ENCODE data around the gene PTPRF.

DNA sequence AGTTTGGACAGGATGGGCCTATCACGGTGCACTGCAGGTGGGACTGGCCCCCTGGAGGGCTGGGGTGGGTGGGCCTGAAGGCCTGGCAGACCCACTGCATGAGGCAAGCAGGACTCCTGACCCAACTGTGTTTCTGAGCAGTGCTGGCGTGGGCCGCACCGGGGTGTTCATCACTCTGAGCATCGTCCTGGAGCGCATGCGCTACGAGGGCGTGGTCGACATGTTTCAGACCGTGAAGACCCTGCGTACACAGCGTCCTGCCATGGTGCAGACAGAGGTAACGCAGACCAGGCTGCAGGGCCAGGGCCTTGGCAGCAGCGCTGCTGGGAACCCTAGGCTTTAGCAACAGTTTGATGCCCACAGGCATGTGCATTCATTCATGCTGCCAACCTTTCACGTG, 90.3 kb downstream of the PTPRF start:
- TF ChIP-seq, protein P1, sequence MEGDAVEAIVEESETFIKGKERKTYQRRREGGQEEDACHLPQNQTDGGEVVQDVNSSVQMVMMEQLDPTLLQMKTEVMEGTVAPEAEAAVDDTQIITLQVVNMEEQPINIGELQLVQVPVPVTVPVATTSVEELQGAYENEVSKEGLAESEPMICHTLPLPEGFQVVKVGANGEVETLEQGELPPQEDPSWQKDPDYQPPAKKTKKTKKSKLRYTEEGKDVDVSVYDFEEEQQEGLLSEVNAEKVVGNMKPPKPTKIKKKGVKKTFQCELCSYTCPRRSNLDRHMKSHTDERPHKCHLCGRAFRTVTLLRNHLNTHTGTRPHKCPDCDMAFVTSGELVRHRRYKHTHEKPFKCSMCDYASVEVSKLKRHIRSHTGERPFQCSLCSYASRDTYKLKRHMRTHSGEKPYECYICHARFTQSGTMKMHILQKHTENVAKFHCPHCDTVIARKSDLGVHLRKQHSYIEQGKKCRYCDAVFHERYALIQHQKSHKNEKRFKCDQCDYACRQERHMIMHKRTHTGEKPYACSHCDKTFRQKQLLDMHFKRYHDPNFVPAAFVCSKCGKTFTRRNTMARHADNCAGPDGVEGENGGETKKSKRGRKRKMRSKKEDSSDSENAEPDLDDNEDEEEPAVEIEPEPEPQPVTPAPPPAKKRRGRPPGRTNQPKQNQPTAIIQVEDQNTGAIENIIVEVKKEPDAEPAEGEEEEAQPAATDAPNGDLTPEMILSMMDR (conservative IDR thresholded peaks at IDR 0.05; ENCODE audit: low read depth, low read length) = no peak
- TF ChIP-seq EZH2 (IDR thresholded peaks at IDR 0.05; ENCODE audit: borderline replicate concordance, low read depth, low read length, poor library complexity, severe bottlenecking) = no peak
